Fibroblast of the conjunctiva (primary cell): ENCODE measurements around the gene OGT.
"Not testable (repeated sequence)": the region's sequence is repeated elsewhere in the genome, so short reads cannot be mapped to it uniquely, and the experiment has no call there.

Experiments
- DNase-seq: peaks from one replicate; pipeline ENCODE4 v3.0.0-alpha.2; 2010; ENCODE audit warnings: low read depth

Gene OGT

DNA sequence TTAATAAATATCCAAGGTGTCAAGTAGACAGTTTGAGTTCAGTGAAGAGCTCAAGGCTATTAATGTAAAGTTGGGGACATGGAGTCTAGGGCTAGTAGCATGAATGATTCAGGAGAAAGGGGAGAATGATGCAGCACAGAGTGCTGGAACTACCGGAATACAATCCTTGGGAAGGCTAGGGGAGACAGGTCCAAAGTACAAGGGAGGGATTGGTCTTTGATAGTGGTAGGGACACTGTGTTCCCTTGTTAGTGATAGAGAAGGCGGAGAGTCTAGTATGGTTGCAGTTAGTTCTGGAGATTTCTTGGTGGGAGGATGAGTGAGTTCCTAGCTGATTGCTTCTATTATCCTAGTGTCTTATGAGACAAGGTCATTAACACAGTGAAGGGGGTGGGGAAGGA, 54.0 kb downstream of the OGT start:
- DNase-seq: no peak

DNA sequence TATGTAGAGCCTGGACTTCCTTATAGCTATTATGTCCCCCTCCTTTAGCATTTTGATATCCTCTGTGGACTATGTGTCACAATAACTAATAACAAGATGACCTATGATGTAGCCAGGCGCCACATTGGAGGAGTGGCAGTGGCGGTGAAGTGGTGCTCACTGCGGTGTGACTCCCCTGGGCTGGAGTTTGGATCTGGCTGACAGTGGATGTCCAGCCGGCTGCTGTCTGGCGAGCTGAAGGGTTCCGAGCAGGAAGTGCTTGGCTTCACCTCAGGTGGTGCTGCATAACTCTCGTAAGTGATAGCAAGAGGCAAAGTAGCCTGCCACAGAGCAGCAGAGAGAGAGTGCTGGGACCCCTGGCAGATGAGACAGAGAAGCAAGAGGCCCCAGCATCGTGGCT, 60.3 kb downstream of the OGT start:
- not testable (repeated sequence) for DNase-seq

DNA sequence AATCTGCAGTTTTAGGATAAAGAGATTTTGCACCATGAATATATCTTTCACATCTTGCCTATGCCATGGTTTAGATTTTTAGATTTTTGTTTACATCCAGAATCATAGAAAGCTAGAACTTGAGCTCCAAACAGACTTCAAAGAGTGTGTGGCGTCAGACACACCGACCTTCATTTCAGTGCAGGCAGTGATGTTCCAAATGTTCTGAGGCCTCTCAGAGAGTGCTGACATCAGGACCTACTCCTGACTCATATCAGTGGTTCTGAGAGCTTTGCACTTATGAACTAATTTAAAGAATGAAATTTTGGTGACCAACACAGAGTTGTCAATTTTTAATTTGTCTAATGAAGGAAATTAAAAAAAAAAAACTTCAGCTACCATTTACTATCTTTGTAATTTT, 67.1 kb downstream of the OGT start:
- no peak for DNase-seq

DNA sequence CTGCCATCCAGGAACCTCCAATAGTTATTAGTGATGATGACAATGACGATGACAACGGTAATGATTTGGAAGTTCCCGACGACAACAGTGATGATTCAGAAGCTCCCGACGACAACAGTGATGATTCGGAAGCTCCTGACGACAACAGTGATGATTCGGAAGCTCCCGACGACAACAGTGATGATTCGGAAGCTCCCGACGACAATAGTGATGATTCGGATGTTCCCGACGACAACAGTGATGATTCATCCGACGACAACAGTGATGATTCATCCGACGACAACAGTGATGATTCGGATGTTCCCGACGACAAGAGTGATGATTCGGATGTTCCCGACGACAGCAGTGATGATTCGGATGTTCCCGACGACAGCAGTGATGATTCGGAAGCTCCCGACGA, 70.7 kb downstream of the OGT start:
- DNase-seq: no peak

DNA sequence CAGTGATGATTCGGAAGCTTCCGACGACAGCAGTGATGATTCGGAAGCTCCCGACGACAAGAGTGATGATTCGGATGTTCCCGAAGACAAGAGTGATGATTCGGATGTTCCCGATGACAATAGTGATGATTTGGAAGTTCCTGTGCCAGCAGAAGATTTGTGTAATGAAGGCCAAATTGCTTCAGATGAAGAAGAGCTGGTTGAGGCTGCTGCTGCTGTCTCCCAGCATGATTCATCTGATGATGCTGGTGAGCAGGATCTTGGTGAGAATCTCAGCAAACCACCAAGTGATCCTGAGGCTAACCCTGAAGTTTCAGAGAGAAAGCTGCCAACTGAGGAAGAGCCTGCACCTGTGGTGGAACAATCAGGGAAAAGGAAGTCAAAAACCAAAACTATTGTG, 71.2 kb downstream of the OGT start:
- DNase-seq: no peak

DNA sequence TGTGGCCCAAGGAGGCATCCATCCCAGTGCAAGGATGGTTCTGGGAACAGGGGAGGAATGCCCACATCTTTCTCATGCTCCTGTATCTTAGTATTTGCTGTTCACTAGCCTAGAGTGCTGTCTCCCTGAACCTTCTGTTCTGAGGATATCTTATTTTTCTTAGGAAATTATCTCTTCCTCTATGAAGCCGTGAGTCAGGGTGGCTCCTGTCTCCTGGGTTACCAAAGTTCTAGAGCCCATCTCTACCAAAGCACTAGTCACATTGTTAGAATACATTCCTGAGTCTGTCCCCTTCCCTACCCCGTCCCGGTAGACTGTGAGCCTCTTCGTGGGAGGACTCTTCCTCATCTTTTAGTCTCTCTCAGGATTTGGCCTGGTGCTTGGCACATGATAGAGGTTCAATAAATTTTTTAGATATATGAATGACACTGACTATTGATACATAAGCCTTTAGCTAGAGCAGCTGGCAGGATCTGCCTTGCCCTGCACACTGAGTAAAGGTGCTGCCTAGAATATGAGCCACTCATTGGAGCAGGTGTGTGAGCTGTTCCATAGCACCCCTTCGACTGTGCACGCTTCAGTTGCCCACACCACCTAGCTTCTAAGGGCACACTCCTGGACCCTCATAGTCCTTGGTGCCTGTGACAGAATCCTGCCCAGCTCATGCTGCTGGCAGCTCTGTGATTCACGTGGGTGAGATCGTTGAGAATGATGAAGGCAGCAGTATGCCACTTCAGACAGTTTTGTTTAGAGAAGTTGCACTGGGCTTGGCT, 72.1 kb downstream of the OGT start:
- no peak for DNase-seq

DNA sequence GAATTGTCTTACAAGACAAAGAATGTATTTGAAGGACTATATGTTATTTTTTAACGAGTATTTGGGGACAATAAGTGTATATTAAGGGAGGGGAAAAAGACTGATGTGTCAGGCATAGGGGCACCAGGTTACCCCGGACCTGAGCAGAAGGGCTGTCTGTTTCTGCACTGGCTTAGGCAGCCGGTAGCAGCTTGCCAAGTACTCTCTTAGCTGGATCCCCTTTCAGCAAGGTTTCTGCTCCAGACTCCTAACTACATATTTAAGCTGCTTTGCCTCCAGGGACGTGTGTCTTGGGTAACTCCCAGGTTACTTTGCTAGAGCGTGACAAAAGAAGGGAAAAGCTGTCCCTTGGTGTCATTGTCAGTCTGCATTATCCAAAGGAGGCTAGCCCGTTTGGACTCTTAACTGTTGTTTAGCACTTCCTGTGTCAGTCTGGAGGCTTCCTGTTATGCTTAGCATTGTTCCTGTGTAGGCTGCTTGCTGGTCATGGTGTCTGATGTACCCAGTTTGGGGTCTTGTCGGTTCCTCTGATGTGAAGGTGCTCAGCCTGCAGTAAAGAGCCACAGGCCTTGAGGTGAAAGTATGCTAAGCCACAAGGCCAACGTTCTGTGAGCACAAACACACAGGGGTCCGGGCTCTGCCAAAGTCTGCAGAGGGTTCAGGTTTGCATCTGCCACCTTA, 73.8 kb downstream of the OGT start:
- DNase-seq: no peak

DNA sequence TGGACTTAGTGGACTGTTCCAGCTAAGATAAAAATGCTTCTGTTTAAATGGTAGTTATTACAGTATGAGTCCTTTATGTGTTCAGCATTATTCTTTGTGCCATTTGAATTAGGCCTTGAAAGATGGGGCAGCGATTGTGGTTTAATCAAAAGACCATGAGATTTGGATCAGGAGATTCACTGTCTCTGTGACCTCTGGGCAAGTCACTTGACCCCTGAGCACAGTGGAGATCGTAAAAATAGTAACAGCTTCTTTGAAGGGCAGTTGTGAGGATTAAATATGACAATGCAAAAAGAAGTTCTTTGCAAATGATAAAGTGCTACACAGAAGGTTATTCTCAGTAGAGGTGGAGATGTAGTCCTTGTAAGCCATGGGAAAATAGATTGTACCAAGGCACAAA, 74.6 kb downstream of the OGT start:
- no peak for DNase-seq

DNA sequence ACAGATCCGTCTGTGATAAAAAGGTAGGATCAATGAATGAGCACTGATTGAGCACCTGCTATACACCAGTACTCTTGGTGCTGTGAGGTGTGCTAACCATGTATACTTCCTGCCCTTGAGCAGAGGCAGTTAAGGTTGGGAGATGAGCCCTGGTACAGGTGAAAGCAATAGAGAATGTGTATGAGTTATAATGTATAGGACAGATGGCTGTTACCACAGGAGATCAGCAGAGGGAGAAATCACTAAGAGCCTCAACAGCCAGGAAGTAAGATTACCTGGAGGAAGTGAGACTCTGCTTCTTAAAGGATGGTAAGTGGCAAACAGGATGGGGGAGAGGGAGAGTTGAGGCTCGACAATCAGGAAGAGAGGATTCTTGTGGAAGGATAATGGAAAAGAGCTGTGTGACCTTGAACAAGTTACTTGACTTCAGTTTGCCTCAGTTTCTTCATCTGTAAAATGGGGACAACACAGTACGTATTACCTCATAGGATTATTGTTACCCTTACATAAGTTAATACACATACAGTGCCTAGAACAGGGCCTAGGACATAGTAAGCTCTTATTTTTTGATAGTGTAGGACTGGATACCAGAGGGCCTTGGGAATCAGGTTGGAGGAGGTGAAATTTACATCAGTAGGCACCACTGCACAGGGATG, 76.3 kb downstream of the OGT start:
- no peak for DNase-seq

DNA sequence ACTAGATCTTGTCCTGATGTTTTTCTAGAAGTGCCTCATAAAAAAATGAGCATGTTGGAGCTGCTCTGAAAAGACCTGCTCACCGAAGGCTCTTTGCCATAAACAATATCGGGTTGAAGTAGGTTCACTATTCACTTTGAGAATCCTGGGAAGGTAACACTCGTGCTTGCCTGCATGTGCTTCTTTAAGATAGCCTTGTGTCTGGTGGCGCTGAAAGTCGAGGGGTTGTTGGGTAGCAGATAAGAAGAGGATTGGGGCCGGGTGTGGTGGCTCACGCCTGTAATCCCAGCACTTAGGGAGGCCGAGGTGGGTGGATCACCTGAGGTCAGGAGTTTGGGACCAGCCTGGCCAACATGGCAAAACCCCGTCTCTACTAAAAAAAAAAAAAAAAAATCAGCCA, 78.8 kb downstream of the OGT start:
- not testable (repeated sequence) for DNase-seq

DNA sequence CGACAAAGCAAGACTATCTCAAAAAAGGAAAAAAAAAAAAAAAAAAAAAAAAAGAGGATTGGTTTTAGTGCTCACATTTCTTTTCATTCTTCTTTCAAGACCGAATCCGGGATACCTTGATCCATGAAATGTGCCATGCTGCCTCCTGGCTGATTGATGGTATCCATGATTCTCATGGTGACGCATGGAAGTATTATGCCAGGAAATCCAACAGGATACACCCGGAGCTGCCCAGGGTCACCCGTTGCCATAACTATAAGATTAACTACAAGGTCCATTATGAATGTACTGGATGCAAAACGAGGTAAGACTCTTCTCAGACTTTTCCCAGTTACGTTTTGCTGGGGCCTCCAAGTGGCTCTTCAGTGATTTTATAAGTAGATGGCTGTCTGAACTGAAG, 79.4 kb downstream of the OGT start:
- DNase-seq: no peak

DNA sequence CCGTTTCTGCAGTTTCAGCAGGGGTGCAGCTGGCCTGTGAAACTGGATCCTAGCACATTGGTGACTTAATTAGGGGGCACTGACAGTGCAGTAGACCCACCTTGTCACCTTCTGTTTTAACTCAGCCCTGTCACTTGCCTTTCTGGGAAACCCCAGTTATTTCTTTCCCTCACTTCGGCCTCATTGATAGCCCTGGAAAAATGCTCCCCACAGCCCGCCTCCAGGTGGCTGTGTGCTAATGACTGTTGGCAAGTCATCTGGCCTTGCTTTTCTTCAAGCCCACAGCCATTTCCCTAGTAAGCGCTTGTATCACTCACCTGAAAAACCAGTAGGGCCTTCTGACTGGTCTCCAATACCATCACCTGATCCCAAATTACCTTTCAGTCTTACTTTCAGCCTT, 82.2 kb downstream of the OGT start:
- DNase-seq: no peak

DNA sequence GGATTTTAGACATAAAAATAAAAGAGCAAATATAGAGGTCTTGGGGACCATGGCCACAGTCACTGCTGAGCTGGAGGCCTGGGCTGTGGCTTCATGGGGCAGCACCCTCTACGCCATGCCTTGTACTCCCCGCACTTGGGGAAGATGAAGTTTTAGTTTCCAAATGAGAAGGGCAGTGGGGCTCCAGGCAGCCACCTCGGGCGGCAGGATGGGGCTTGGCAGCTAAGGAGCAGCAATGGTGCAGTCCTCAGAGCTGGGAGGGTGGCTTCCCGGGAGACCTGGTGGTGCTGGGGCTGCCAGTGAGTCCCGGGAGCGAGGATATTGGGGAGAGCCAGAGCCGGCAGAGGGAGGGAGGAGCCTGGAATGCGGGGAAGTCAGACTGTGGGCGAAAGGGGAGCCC, 83.0 kb downstream of the OGT start:
- no peak for DNase-seq

DNA sequence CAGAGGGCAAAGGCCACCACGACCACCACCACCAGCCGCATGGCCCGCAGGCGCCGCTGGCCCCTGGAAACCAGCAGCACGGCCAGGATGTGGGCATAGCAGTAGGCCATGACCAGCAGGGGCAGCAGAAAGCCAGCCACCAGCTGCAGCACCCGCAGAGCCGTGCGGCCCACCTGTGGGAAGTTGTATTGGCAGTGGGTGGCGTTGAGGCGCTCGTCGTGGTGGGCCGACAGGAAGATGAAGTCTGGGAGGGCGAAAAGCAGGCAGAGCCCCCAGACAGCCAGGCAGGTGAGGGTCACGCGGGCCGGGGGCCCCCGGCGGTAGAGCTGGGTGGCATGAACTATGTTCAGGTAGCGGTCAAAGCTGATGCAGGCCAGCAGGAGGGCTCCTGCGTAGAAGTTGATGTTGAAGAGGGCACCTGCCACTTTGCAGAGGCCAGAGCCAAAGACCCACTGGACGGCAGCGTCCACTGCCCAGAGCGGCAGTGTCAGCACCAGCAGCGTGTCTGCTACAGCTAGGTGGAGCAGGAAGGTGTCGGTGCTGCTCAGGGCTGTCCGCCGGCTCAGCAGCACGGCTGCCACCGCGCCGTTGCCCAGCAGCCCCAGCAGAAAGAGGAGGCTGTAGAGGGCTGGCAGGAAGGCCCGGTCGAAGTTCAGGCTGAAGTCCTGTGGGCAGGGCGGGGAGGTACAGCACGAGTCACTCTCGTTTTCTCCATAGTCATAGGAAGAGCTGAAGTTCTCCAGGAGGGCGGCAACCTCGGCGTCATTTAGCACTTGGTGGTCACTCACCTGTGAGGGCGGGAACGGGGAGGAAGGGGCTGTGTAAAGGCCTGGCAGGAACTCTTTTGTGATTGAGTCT, 84.0 kb downstream of the OGT start:
- no peak for DNase-seq

DNA sequence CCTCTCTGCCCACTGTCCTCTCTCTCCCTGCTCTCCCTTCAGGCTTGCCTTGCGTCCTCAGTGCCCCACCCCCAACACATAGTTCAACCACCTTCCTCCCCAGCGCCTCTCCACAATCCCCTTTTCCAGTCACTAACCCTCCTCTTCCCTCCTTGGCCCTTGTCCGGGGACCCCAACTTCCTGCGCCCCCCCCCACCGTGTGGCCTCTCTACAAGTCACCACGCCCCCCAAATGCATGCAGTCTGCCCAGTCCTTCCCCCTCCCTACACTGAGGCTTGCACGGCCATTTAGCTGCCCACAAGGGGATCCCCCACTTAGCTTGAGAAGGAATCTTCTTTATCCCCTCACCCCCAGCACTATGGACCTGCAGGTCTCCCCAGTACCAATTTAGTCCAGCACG, 84.8 kb downstream of the OGT start:
- DNase-seq: no peak

DNA sequence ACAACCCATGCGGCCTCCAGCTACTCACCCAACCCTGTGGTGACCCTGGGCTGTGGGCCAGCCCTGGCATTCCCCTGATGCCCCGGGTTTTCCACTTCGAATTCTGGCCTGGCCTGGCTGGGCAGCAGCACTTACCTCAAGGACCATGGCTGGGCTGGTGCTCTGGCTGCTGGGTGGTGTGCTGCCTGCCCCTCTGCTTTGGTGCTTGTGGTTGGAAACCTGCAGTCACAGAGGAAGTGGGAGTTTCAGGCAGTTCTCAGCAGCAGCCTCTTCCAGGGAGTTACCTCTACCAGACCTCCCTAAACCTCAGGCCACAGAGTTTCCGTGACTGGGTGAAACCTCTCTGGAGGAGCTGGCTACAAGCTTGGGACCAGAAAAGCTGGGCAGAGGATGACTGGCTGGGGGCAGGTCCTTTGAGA, 85.4 kb downstream of the OGT start, which contains the start of gene CXCR3:
Gene CXCR3 (minus strand): TSS at position 209 of the 419 bp plus-strand sequence. CDS start 62 bp downstream, at position 147.
- DNase-seq: no peak

DNA sequence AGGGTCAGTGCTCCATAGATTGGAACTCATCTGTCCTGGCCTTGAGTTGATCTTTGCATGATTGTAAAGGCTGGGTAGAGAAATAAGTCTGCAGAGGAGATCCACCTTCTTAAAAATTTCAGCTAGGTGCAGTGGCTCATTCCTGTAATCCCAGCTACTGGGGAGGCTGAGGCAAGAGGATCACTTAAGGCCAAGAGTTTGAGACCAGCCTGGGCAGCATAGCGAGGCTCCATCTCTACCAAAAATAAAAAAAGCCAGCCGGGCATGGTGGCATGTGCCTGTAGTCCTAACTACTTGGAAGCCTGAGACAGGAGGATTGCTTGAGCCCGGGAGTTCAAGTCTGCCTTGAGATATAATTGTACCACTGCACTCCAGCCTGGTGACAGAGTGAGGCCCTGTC, 85.9 kb downstream of the OGT start:
- DNase-seq: no peak

DNA sequence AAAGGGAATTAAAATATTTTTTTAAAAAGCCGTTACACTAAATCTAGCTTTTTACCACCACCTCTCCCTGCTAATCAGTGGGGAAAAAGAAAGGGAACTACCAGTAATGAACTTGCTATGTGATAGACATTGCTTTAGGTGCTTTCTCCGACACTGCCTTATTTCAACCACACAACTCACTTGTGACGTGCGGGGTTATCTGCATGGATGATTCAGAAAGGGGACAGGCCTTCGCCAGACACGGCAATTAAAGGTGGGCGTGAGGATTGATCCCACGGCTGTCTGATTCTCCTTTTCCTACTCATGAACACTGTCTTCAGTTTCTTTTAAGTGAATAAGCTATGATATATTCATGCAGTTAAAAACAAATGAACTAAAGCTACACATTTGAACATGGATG, 86.3 kb downstream of the OGT start:
- DNase-seq: no peak

DNA sequence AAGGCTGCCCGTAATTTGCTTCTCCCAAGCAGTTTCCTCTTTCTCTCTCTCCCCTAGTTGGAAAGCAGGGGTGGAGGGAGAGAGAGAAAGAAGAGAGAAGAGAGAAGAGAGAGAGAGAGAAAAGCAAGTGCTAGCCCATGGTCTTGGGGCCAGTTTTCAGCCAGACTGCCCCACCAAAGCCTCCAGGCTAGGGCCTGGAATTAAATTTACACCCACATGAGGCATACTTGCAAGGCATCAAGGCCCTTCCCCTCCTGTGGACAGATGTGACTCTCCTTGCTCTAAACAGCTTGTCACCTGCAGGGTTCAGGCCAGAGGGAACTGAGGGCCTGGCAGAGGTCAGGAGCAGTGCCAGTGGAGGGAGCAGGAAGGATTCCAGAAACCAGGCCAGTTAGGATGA, 87.1 kb downstream of the OGT start:
- no peak for DNase-seq

DNA sequence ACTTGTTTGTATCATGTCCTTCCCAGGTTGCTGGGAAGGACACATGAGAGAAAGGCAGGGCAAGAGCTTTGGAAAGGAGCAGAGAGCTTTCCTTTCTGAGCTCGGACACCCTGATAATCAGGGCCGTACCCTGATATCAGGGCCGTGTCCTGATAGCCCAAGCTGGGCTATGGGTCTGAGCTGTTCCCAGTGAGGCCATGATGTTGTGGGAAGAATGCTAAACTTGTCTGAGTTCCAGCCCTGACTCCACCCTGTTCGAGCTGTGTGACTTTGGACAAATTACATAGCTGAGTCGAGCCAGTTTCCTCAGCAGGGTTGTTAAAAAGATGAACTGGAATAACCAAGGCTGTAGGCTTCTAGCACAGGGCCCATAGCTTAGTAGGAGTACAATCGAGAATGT, 88.7 kb downstream of the OGT start:
- DNase-seq: no peak

DNA sequence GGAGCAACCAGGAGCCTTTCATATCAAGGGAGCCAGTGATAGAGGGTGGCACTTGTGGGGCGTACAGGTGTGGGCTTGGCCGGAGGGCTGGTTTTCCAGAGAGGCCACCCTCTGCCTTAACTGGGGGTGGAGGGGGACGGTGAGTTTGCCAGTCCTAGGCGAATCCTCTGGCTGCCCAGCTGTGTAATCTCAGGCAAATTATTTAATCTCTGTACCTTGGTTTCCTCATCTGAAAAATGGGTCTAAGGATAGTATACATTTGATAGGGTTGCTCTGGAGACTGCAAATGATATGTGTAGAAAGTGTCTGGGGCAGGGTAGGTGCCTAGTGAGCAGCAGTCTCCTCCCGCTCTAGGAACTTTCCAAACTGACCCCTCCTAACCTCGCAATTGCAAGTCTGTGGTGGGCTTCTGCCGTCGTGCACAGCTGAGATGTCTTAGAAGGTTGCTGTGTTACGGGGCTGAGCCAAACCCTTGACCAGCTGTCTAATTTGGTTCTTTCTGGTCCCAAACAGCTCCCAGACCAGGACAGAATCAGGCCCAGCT, 89.2 kb downstream of the OGT start:
- no peak for DNase-seq
